ENCODE results near the gene SPTAN1. TPM values are rescaled to one million over a fixed set of nuclear protein-coding genes. Genes with fewer than 3 reads are reported as not detected.

SPTAN1 gene
- total RNA-seq, 2 donors from 2014 or later: 119 to 248 TPM

- Histone ChIP-seq H3K27me3 (no peaks in the 10 kb centered on the region), H3K9me3 (no peaks in the 10 kb centered on the region), H3K4me1 (no peaks in the 10 kb centered on the region), H3K36me3 (replicated peaks in 1 of 2; ENCODE audit: insufficient read depth in 1 of 2, low read depth in 2 of 2) (peaks cover 32 to 53% of the 10 kb centered on the region in 2 donors), H3K4me3 (no peak overlapping the region), H3K27ac (no peak overlapping the region)
- TF ChIP-seq CTCF (IDR thresholded peaks at IDR 0.05): no peak
- no peak for TF ChIP-seq POLR2A (IDR thresholded peaks at IDR 0.05)
- DNase-seq: no peak
- no peak for ATAC-seq
- 65 to 66% methylated on average over 6 of the region's 6 CpGs for WGBS, 2 donors
- intact Hi-C loops (cut with DNase I): no loop called here
Observed at GRCh38 chr9:128587453-128587852, 35.1 kb downstream of the SPTAN1 start.

- TF ChIP-seq POLR2A (IDR thresholded peaks at IDR 0.05): no peak
- TF ChIP-seq CTCF (IDR thresholded peaks at IDR 0.05): no peak
- Histone ChIP-seq H3K27me3 (no peaks in the 10 kb centered on the region), H3K9me3 (no peaks in the 10 kb centered on the region), H3K36me3 (replicated peaks in 1 of 2; ENCODE audit: insufficient read depth in 1 of 2, low read depth in 2 of 2) (peaks cover 34 to 49% of the 10 kb centered on the region in 2 donors), H3K27ac (no peak overlapping the region), H3K4me3 (no peak overlapping the region), H3K4me1 (no peaks in the 10 kb centered on the region)
- intact Hi-C loops (cut with DNase I): no loop called here
- 93 to 94% methylated on average over 9 to 11 of the region's 11 CpGs for WGBS, 2 donors
- no peak for DNase-seq
- no peak for ATAC-seq
Observed at GRCh38 chr9:128588581-128589233, 36.3 kb downstream of the SPTAN1 start.

- TF ChIP-seq POLR2A (IDR thresholded peaks at IDR 0.05) (no peak), CTCF (IDR thresholded peaks at IDR 0.05) (no peak)
- no peaks in the 10 kb centered on the region for H3K9me3 ChIP-seq
- no peak for ATAC-seq
- H3K4me3 ChIP-seq: no peak overlapping the region
- no peaks in the 10 kb centered on the region for H3K27me3 ChIP-seq
- no peaks in the 10 kb centered on the region for H3K4me1 ChIP-seq
- 80 to 83% methylated on average over 2 to 6 of the region's 6 CpGs for WGBS, 2 donors
- H3K27ac ChIP-seq: no peak overlapping the region
- DNase-seq: no peak
- intact Hi-C loops (cut with DNase I): no loop called here
- peaks cover 21 to 38% of the 10 kb centered on the region in 2 donors for H3K36me3 ChIP-seq (replicated peaks in 1 of 2; ENCODE audit: insufficient read depth in 1 of 2, low read depth in 2 of 2)
Observed at GRCh38 chr9:128593039-128593438, 40.7 kb downstream of the SPTAN1 start.

- DNase-seq (no peak), ATAC-seq (no peak)
- intact Hi-C loops (cut with DNase I): no loop called here
- H3K9me3 ChIP-seq: no peaks in the 10 kb centered on the region
- H3K27me3 ChIP-seq: no peaks in the 10 kb centered on the region
- H3K4me1 ChIP-seq: no peaks in the 10 kb centered on the region
- H3K27ac ChIP-seq: no peak overlapping the region
- no peak for TF ChIP-seq CTCF (IDR thresholded peaks at IDR 0.05)
- TF ChIP-seq POLR2A (IDR thresholded peaks at IDR 0.05): no peak
- WGBS, 2 donors: 88 to 90% methylated on average over 9 of the region's 9 CpGs
- H3K36me3 ChIP-seq (replicated peaks in 1 of 2; ENCODE audit: insufficient read depth in 1 of 2, low read depth in 2 of 2): peaks cover 18 to 38% of the 10 kb centered on the region in 2 donors
- no peak overlapping the region for H3K4me3 ChIP-seq
Observed at GRCh38 chr9:128593856-128594255, 41.5 kb downstream of the SPTAN1 start.

- intact Hi-C loops (cut with DNase I): no loop called here
- H3K9me3 ChIP-seq: no peaks in the 10 kb centered on the region
- H3K4me3 ChIP-seq: no peak overlapping the region
- DNase-seq (no peak), ATAC-seq (no peak)
- TF ChIP-seq POLR2A (IDR thresholded peaks at IDR 0.05) (no peak), CTCF (IDR thresholded peaks at IDR 0.05) (no peak)
- H3K27me3 ChIP-seq: no peaks in the 10 kb centered on the region
- H3K4me1 ChIP-seq: no peaks in the 10 kb centered on the region
- H3K27ac ChIP-seq: no peak overlapping the region
- 89 to 96% methylated on average over 4 of the region's 4 CpGs for WGBS, 2 donors
- H3K36me3 ChIP-seq (replicated peaks in 1 of 2; ENCODE audit: insufficient read depth in 1 of 2, low read depth in 2 of 2): peaks cover 13 to 36% of the 10 kb centered on the region in 2 donors
Observed at GRCh38 chr9:128595471-128595870, 43.1 kb downstream of the SPTAN1 start.
